Skin of body (tissue), 2 donors: ENCODE results near the gene KIF26B. TPM values are rescaled to one million over a fixed set of nuclear protein-coding genes. Genes with fewer than 3 reads are reported as not detected.

ENCODE experiments used
- DNase-seq: peaks from one replicate; lab custom pipeline; 2025; lab: John Stamatoyannopoulos, UW
- total RNA-seq: library from RNA; depleted of rRNA; stranded (reverse); fragments of >200 nt; gene quantifications from one replicate; pipeline ENCODE4 v1.2.3, GENCODE V29; 2014

KIF26B gene
- total RNA-seq, 1 donor from 2014 or later = 5.8 TPM

DNA sequence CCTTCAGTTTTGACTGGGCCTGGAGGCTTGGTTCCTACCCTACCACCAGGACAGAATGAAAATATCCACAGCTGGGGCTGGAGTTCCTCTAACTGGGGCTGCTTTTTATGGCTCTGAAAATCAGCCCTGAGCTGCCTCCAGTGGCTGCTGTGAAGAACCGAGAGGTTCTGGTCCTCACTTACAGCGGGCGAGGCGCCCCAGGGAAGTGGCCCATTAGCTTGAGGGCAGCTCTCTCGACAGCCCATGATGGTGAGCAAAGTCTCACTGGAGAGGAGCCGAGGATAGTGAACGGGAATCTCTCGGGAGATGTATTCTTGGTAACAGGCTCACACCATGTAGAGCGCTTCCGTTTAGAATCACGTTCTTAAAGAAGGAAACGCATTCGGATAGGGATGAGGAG, 459.7 kb downstream of the KIF26B start:
- no peak for DNase-seq

DNA sequence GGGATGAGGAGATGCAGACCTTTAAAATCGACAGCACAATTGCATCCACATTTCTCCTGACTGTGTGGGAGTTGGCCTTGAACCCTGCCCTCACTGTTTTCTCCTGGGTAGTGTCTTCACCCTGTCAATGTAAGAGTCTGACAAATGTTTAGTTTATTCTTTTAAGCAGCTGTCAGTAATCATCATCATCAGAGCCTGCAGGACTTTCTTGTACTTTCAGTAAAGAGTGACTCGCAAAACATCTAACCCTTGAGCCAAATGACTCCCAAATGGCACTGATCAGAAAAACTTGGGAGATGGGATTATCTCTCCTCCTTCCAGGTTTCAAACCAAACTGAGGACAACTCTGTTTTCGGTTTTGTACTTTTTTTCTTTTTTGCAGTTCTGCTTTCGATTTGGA, 460.2 kb downstream of the KIF26B start:
- DNase-seq = no peak

DNA sequence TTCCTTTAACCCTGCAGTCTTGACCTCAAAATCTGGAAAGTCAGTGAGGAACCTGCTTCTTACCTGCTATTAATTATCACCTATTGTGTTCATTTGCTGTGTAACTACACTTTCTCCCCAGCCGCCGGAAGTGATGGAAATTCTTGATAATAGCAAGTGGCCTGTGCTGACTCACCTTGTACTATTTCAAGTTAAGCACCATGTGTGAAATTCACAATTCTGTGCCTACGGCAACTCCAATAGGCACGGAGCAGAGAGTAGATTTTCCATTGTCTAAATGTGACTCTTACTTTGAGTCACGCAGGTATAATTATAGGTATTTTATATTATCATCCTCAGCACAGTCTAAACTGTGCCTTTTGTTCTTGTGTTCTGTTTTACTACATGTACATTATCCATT, 466.8 kb downstream of the KIF26B start:
- no peak for DNase-seq

DNA sequence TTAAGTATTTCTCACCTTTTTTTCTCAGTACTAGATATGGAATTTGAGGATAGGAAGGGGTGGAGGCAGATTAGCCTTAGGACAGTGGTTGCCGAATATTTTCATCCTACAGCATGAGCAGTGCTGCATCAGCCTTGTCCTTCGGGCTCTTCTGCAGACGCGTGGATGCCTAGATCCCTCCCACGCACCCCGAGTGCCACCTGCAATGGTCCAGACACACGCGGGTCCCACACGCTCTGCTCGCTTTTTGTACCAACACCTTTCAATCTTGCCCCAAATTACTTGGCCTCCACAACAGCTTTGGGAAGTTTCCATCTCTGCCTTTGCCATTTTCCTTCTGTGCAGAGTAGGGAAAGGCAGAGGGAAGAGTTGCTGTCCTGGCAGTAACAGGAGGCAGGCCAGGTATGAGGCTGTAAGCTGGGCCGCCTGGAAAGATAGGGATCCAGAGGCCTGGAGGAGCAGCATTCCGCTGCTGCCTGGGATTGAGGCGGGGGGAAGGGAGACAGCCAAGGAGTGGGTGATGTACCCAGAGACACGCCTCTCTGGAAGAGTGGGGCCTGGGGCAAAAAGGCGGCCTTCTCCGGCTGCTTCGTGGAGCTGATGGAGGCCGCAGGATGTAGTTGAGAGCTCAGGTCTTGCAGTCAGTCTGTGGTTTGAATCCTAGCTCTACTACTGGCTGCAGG, 467.7 kb downstream of the KIF26B start:
- DNase-seq = no peak

DNA sequence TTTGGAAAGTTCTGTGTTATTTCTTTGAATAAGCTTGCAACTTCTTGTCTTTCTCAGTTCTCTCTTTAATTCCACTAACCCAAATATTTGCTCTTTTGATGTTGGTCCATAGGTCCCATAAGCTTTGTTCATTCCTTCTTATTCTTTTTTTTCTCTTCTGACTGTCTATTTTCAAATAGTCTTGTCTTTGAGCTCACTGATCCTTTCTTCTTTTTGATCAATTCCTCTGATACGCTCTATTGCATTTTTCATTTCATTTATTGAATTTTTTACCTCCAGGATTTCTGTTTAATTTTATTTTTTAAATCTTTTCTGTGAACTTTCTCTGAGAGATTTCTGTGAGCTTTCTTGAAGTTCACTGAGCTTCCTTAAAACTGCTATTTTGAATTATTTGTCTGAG, 486.6 kb downstream of the KIF26B start:
- no peak for DNase-seq

DNA sequence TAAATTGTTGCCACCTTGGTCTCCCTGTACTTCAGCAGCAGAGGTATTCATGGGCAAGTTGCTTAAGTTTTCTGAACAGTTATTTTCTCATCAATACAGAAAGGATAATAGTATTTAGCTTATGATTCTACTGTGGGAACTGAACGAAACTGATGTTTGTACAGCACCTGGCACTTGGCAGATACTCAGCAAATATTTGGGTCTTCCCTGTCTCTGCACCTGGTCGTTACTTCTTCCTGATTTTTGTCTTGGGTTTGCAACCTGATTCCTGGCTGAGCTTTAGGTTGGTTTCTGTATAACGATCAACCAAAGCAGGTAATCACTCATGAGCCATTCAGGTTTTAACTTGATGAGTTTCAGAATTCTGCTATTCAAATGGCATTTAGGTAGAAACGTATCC, 490.6 kb downstream of the KIF26B start:
- DNase-seq = no peak

GRCh38 chr1:245645894-245646293, 491.1 kb downstream of the KIF26B start:
- no peak for DNase-seq

DNA sequence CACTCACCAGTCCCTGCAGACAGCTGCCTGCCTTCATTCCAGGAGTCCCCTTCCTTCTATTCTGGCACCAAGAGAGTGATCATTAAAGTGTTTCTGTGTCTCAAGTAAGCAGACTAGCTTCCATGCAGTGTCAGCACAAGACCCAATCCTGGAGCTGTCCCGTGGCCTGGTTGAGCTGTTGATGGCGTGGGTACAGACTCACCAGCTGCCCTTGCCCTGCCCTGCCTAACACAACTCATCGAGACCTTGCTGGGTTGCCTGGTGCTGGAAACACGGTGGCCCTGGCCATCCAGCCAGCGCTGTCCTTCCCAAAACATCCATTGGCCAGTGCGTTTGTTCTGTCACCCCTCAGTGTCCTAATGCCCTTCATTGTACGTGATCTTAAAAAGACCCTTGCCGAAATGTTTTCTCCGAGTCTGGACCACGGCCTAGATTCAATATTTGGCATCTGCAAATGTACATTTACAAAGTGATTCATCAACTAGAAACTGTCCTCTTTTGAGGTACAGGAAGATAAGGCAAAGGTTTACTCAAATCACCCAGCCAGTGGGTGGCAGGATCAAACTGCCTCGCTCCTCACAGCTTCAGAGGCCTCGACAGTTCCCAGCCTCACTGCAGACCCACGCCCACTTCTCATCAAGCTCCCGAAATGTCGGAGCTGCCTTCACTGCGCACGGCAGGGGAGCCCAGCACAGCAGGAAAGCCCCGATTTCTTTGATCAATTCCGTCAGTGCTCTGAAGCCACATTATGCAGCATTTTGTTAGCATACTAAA, 494.2 kb downstream of the KIF26B start:
- DNase-seq = no peak

GRCh38 chr1:245649666-245650065, 494.9 kb downstream of the KIF26B start:
- no peak for DNase-seq

DNA sequence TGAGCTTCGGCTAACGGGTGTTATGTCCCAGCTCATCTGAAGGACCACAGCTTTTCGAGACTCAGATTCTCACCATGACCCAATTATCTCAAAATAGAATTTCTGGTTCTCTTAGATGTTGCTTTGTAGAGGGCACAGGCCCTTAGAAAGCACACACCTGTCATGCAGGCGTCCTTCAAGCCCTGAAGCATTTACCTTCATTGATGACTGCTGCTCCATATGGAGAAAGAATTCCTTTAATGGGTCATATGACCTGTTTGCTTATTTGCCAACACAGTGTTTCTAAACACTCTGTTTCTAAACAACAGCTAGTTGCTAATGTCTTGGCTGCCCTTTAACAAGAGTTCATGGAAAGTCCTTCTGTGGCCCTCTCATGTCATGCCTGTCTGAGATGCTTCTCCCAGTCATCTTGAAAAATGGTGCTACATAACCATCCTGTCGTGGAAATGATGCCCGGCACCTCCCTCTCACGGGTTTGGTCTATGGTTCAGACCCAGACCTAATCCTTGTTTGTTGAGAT, 495.7 kb downstream of the KIF26B start:
- DNase-seq = no peak

GRCh38 chr1:245651093-245651492, 496.3 kb downstream of the KIF26B start:
- DNase-seq = no peak

- no peak for DNase-seq
Observed at GRCh38 chr1:245652116-245652515, 497.3 kb downstream of the KIF26B start.

DNA sequence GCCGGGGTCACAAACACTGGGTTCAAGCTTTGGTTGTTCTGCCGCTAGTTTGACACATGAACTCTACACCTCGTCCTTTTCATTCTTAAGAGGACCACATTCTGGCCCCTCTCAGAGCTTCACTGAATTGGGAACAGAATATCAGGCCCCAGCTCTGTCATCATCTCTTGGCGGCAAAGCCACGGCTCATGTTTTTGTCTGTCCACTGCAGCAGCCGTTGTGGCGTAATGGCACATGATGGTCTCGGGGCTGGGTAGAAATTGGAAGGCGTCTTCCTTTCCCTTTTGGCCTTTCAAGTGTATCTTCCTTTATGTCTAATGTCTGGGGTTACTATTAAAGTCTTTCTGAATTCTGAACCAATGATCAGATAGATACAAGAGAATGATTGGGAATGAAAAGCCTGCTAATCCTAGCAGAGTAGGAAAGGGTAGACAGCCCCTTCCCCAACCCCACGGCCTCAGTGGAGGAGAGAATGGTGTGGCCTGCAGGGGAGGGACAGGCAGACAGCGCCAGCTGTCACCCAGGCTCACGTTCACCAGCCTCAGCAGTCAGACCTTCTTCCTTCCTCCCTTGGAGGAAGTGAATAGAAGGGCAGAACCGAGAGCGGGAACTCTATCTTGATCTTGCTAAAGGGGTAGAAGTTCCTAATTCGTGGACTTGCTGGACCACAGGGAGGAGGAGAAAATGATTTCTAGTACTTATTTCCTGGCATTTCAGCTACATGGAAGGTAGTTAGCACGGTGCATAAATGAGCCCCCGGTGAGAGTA, 498.1 kb downstream of the KIF26B start:
- DNase-seq = no peak

DNA sequence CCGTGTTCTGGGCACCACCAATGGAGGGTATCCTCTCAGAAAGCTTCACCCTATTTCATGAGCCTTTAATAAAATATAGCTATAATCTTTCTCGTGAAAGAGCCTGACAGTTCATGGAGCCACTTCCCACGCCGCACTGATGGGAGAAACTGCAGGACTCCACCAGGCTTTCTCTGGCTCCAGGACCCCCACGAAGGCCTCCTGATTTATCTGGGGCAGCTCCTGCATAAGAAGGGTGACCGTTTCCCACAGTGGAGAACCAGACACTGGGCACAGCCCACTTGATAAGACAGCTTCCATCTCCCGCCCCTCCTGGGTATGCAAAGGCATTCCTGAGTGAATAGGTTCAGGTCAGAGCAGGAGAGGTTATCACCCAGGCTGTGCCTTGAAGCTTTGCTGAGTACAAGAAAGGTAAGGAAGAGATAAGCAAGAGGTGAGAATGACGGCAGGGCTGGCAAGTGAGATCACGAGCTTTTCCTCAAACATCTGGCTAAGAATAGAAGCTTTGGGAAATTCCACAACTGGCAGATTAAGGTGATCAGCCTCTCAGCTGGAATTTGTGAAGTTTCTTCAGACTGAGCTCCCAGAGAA, 499.8 kb downstream of the KIF26B start:
- DNase-seq = no peak

DNA sequence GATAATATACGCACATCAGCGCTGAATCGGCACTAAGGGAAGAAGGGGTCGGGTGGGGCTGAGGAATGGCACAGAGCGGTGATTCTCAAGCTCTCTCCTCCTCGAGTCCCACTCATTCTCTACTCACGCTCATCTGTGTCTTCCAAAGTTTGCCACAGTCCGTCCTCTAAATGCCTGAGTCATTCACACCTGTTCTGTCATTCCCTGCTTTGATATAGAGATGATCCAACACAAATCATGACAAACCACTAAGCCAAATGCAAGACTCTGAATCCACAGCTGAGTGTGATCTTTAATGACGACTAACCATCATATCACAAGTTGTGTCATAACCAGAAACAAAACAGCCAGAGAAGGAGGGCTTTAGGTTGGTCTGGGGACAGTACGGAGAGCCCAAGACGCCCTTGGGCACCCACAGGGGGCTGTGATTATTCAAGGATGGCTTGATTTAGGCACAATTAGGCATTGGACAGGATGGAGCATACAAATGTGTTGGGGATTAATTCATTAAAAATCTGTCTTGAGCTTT, 501.5 kb downstream of the KIF26B start:
- DNase-seq = no peak

- DNase-seq = no peak
Observed at GRCh38 chr1:245657371-245657770, 502.6 kb downstream of the KIF26B start.

GRCh38 chr1:245663373-245663772, 508.6 kb downstream of the KIF26B start:
- DNase-seq = no peak

- no peak for DNase-seq
Observed at GRCh38 chr1:245663841-245664240, 509.1 kb downstream of the KIF26B start.

GRCh38 chr1:245666412-245666811, 511.6 kb downstream of the KIF26B start:
- DNase-seq = no peak

GRCh38 chr1:245671349-245671748, 516.6 kb downstream of the KIF26B start:
- DNase-seq = no peak

DNA sequence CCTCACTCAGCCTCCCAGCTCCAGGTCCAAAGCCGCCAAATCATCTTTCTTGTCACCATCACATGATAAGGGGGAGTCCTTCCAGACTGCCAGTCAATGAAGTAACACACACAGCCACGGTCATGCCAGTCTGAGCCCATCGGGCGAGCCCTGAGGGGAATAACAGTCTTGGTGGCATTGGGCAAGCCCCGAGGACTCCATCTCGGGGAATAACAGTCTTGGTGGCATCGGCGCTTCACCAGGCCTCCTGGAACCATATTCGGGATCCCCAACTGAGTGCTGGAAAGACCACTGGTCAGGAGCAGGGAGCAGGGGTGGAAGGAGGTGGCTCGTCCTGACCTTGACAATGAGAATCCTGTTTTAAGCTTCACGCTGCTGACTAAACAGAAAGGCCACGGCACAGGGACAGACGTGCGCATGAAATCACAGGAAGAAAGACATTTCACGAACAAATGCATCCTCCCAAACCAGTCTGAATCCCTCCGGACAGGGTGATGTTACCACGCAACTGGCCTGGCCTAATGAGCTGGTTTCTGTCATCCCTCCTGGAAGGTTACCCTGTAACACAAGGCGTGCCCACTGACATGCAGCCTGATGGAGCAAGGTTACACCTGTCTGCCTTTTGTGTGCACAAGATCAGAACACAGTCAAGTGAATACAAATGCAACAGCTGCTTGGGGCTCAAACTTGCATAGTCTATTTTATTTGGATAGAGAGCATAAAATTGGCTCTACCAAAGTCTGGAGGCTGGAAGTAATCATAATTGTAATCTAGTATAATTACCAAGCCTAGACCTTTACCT, 517.4 kb downstream of the KIF26B start:
- no peak for DNase-seq
